ENCODE measurements around the gene GNL2.

The GNL2 gene

GRCh38 chr1:37595440-37596181, at the start of gene GNL2:
Gene GNL2, minus strand, starts transcription at chr1:37595937. Its CDS starts 115 bp downstream, at chr1:37595822.
- Histone ChIP-seq H3K4me1 (ENCODE audit: control insufficient read depth, insufficient read depth, low read length) (peaks cover 11% of the 10 kb centered on the region), H3K9ac (ENCODE audit: low read length) (peak within 1 kb of the TSS; percentile 70)

GRCh38 chr1:37641059-37641458, 45.3 kb upstream of the GNL2 start:
- H3K27me3 ChIP-seq (ENCODE audit: control insufficient read depth, insufficient read depth, low read length) = peaks cover 4% of the 10 kb centered on the region
- no peak overlapping the region for H3K4me3 ChIP-seq (ENCODE audit: low read length)
- no peak overlapping the region for H3K27ac ChIP-seq (ENCODE audit: low read depth, low read length)
- H3K4me1 ChIP-seq (ENCODE audit: control insufficient read depth, insufficient read depth, low read length) = no peaks in the 10 kb centered on the region
- no peak overlapping the region for H3K9ac ChIP-seq (ENCODE audit: low read length)
- H3K36me3 ChIP-seq (ENCODE audit: control insufficient read depth, insufficient read depth, low read length) = no peaks in the 10 kb centered on the region

More at GRCh38 chr1:37595440-37596181, at the start of gene GNL2:
- Histone ChIP-seq H3K27me3 (ENCODE audit: control insufficient read depth, insufficient read depth, low read length) (no peaks in the 10 kb centered on the region), H3K36me3 (ENCODE audit: control insufficient read depth, insufficient read depth, low read length) (peaks cover 9% of the 10 kb centered on the region), H3K4me3 (ENCODE audit: low read length) (peak within 1 kb of the TSS; percentile 86), H3K27ac (ENCODE audit: low read depth, low read length) (peak within 1 kb of the TSS; percentile 91)

GRCh38 chr1:37636435-37636834, 40.7 kb upstream of the GNL2 start:
- no peak overlapping the region for H3K4me3 ChIP-seq (ENCODE audit: low read length)
- no peaks in the 10 kb centered on the region for H3K36me3 ChIP-seq (ENCODE audit: control insufficient read depth, insufficient read depth, low read length)
- H3K27me3 ChIP-seq (ENCODE audit: control insufficient read depth, insufficient read depth, low read length) = peaks cover 35% of the 10 kb centered on the region
- H3K4me1 ChIP-seq (ENCODE audit: control insufficient read depth, insufficient read depth, low read length) = no peaks in the 10 kb centered on the region
- no peak overlapping the region for H3K9ac ChIP-seq (ENCODE audit: low read length)
- H3K27ac ChIP-seq (ENCODE audit: low read depth, low read length) = no peak overlapping the region

GRCh38 chr1:37634992-37635902, 39.5 kb upstream of the GNL2 start:
- Histone ChIP-seq H3K36me3 (ENCODE audit: control insufficient read depth, insufficient read depth, low read length) (no peaks in the 10 kb centered on the region), H3K9ac (ENCODE audit: low read length) (no peak overlapping the region), H3K27me3 (ENCODE audit: control insufficient read depth, insufficient read depth, low read length) (peaks cover 32% of the 10 kb centered on the region), H3K4me1 (ENCODE audit: control insufficient read depth, insufficient read depth, low read length) (no peaks in the 10 kb centered on the region), H3K27ac (ENCODE audit: low read depth, low read length) (no peak overlapping the region), H3K4me3 (ENCODE audit: low read length) (no peak overlapping the region)

- H3K9ac ChIP-seq (ENCODE audit: low read length) = no peak within 1 kb of the TSS
- peaks cover 32% of the 10 kb centered on the region for H3K27me3 ChIP-seq (ENCODE audit: control insufficient read depth, insufficient read depth, low read length)
- H3K27ac ChIP-seq (ENCODE audit: low read depth, low read length) = no peak within 1 kb of the TSS
- no peaks in the 10 kb centered on the region for H3K4me1 ChIP-seq (ENCODE audit: control insufficient read depth, insufficient read depth, low read length)
- H3K4me3 ChIP-seq (ENCODE audit: low read length) = peak within 1 kb of the TSS; percentile 55
- no peaks in the 10 kb centered on the region for H3K36me3 ChIP-seq (ENCODE audit: control insufficient read depth, insufficient read depth, low read length)
These were observed 38.7 kb upstream of the GNL2 start, which contains the start of gene RSPO1 for GRCh38 chr1:37634244-37634991. Gene RSPO1, minus strand, starts transcription at chr1:37634892. Its CDS starts 5,231 bp downstream, at chr1:37629661.

- Histone ChIP-seq H3K27me3 (ENCODE audit: control insufficient read depth, insufficient read depth, low read length) (peaks cover 32% of the 10 kb centered on the region), H3K27ac (ENCODE audit: low read depth, low read length) (no peak overlapping the region), H3K4me1 (ENCODE audit: control insufficient read depth, insufficient read depth, low read length) (no peaks in the 10 kb centered on the region), H3K4me3 (ENCODE audit: low read length) (peak overlapping the region; percentile 52), H3K9ac (ENCODE audit: low read length) (no peak overlapping the region), H3K36me3 (ENCODE audit: control insufficient read depth, insufficient read depth, low read length) (no peaks in the 10 kb centered on the region)
These were observed 38.2 kb upstream of the GNL2 start for GRCh38 chr1:37633938-37634243.

GRCh38 chr1:37633040-37633937, 37.6 kb upstream of the GNL2 start:
- H3K4me3 ChIP-seq (ENCODE audit: low read length) = peak overlapping the region; percentile 52
- no peaks in the 10 kb centered on the region for H3K36me3 ChIP-seq (ENCODE audit: control insufficient read depth, insufficient read depth, low read length)
- no peak overlapping the region for H3K27ac ChIP-seq (ENCODE audit: low read depth, low read length)
- no peak overlapping the region for H3K9ac ChIP-seq (ENCODE audit: low read length)
- peaks cover 32% of the 10 kb centered on the region for H3K27me3 ChIP-seq (ENCODE audit: control insufficient read depth, insufficient read depth, low read length)
- H3K4me1 ChIP-seq (ENCODE audit: control insufficient read depth, insufficient read depth, low read length) = no peaks in the 10 kb centered on the region

GRCh38 chr1:37631036-37631435, 35.3 kb upstream of the GNL2 start:
- Histone ChIP-seq H3K9ac (ENCODE audit: low read length) (no peak overlapping the region), H3K36me3 (ENCODE audit: control insufficient read depth, insufficient read depth, low read length) (no peaks in the 10 kb centered on the region), H3K4me3 (ENCODE audit: low read length) (no peak overlapping the region), H3K4me1 (ENCODE audit: control insufficient read depth, insufficient read depth, low read length) (no peaks in the 10 kb centered on the region), H3K27me3 (ENCODE audit: control insufficient read depth, insufficient read depth, low read length) (peaks cover 31% of the 10 kb centered on the region), H3K27ac (ENCODE audit: low read depth, low read length) (no peak overlapping the region)

GRCh38 chr1:37630426-37631028, 34.8 kb upstream of the GNL2 start:
- H3K27ac ChIP-seq (ENCODE audit: low read depth, low read length) = no peak overlapping the region
- peaks cover 27% of the 10 kb centered on the region for H3K27me3 ChIP-seq (ENCODE audit: control insufficient read depth, insufficient read depth, low read length)
- H3K36me3 ChIP-seq (ENCODE audit: control insufficient read depth, insufficient read depth, low read length) = no peaks in the 10 kb centered on the region
- H3K4me3 ChIP-seq (ENCODE audit: low read length) = no peak overlapping the region
- no peaks in the 10 kb centered on the region for H3K4me1 ChIP-seq (ENCODE audit: control insufficient read depth, insufficient read depth, low read length)
- no peak overlapping the region for H3K9ac ChIP-seq (ENCODE audit: low read length)

- H3K27ac ChIP-seq (ENCODE audit: low read depth, low read length) = no peak overlapping the region
- H3K9ac ChIP-seq (ENCODE audit: low read length) = no peak overlapping the region
- peaks cover 21% of the 10 kb centered on the region for H3K27me3 ChIP-seq (ENCODE audit: control insufficient read depth, insufficient read depth, low read length)
- no peak overlapping the region for H3K4me3 ChIP-seq (ENCODE audit: low read length)
- H3K4me1 ChIP-seq (ENCODE audit: control insufficient read depth, insufficient read depth, low read length) = no peaks in the 10 kb centered on the region
- H3K36me3 ChIP-seq (ENCODE audit: control insufficient read depth, insufficient read depth, low read length) = no peaks in the 10 kb centered on the region
These were observed 34.1 kb upstream of the GNL2 start for GRCh38 chr1:37629726-37630425.

GRCh38 chr1:37629008-37629407, 33.3 kb upstream of the GNL2 start:
- no peaks in the 10 kb centered on the region for H3K36me3 ChIP-seq (ENCODE audit: control insufficient read depth, insufficient read depth, low read length)
- H3K9ac ChIP-seq (ENCODE audit: low read length) = no peak overlapping the region
- H3K4me1 ChIP-seq (ENCODE audit: control insufficient read depth, insufficient read depth, low read length) = no peaks in the 10 kb centered on the region
- no peak overlapping the region for H3K27ac ChIP-seq (ENCODE audit: low read depth, low read length)
- no peak overlapping the region for H3K4me3 ChIP-seq (ENCODE audit: low read length)
- peaks cover 17% of the 10 kb centered on the region for H3K27me3 ChIP-seq (ENCODE audit: control insufficient read depth, insufficient read depth, low read length)
